PC-9 (cell line): ENCODE measurements around the gene LENG1.

Experiments used
- CTCF ChIP-seq: fragments of 200-600 bp; sonication (generic); conservative IDR thresholded peaks from 2 replicates; pipeline ENCODE4 v1.6.1; 2017; ENCODE audit warnings: mixed run types, antibody characterized with exemption, mild to moderate bottlenecking, moderate library complexity
- EZH2 ChIP-seq: fragments of 200-600 bp; sonication (generic); IDR thresholded peaks from 2 replicates; pipeline ENCODE4 v1.8.0; 2017; ENCODE audit warnings: antibody characterized with exemption, low read depth

GRCh38 chr19:54189735-54190502 is 30.4 kb upstream of the LENG1 start:
- TF ChIP-seq CTCF = no peak
- TF ChIP-seq EZH2 = no peak
